C4-2B (cell line): ENCODE data around the gene AP1M1.

Experiments used
- CTCF ChIP-seq: fragments of 450-650 bp; conservative IDR thresholded peaks from 2 replicates; pipeline ENCODE4 v1.5.1; 2017; ENCODE audit warnings: mild to moderate bottlenecking
- ZFX ChIP-seq: fragments of 450-650 bp; IDR thresholded peaks from 2 replicates; pipeline ENCODE4 v1.6.1; 2017

GRCh38 chr19:16184665-16185122 is 13.0 kb upstream of the AP1M1 start:
- TF ChIP-seq CTCF, result no peak
- no peak for TF ChIP-seq ZFX
